22Rv1 (cell line): ENCODE data around the gene SPINK4.

Experiments
- ZFX ChIP-seq: fragments of 450-650 bp; IDR thresholded peaks from 2 replicates; pipeline ENCODE4 v1.6.1; 2017; ENCODE audit warnings: antibody characterized with exemption, borderline replicate concordance
- TF ChIP-seq, protein P1 (sequence below): fragments of 450-650 bp; IDR thresholded peaks from 2 replicates; pipeline ENCODE4 v1.5.1; 2017; ENCODE audit warnings: mild to moderate bottlenecking

DNA sequence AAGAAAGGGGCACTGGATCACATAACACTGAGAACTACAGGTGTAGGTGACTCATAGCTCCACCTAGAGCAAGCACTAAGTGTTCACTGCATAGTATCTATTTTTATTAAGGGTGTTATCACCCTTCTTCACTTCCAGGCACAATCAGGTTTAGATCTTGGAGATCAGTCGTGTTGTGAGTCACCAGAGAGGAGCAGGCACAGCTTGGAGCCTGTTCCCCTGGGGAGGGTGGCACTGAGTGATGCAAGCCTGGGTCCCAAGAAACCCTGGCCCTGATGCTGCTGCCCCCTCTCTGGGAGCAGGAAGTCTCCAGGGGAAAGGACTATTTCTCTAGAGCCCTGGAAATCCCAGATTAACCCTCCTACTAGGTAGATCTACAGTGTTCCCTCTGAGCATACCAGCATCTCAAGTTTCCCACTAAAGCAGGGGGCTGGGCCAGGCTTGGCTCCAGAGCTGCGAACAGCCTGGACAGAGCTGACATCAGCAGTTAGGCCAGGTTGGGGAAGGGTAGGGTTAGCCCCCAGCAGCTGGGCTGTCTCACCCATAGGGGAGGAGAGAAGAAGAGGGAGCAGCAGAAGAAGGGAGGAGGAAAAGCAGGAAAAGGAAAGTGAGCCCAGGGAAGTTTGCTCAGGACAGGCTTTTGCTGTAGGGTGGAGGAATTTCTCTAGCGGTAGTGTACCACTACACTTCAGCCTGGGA is 28.1 kb upstream of the SPINK4 start:
- TF ChIP-seq, protein P1, sequence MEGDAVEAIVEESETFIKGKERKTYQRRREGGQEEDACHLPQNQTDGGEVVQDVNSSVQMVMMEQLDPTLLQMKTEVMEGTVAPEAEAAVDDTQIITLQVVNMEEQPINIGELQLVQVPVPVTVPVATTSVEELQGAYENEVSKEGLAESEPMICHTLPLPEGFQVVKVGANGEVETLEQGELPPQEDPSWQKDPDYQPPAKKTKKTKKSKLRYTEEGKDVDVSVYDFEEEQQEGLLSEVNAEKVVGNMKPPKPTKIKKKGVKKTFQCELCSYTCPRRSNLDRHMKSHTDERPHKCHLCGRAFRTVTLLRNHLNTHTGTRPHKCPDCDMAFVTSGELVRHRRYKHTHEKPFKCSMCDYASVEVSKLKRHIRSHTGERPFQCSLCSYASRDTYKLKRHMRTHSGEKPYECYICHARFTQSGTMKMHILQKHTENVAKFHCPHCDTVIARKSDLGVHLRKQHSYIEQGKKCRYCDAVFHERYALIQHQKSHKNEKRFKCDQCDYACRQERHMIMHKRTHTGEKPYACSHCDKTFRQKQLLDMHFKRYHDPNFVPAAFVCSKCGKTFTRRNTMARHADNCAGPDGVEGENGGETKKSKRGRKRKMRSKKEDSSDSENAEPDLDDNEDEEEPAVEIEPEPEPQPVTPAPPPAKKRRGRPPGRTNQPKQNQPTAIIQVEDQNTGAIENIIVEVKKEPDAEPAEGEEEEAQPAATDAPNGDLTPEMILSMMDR, result no peak
- TF ChIP-seq ZFX, result no peak
